HG03097 (cell line): ENCODE results near the gene IFFO2.

Experiments used
- ATAC-seq: cut with Tn5 transposase; IDR thresholded peaks from one replicate; pipeline ENCODE4 v1.9.1; 2021; ENCODE audit not compliant: unreplicated experiment, low FRiP score

Gene IFFO2

GRCh38 chr1:18861082-18861481, 95.4 kb downstream of the IFFO2 start:
- ATAC-seq: no peak

- ATAC-seq: no peak
Observed at GRCh38 chr1:18859560-18859959, 96.9 kb downstream of the IFFO2 start, which contains the start of gene TAS1R2. Gene TAS1R2 (minus strand): TSS chr1:18859660. CDS start chr1:18859660, 0 bp downstream.

GRCh38 chr1:18858070-18858688, 98.3 kb downstream of the IFFO2 start:
- ATAC-seq: no peak

GRCh38 chr1:18856435-18856834, 100.0 kb downstream of the IFFO2 start:
- no peak for ATAC-seq

- no peak for ATAC-seq
Observed at GRCh38 chr1:18855573-18855972, 100.9 kb downstream of the IFFO2 start.

GRCh38 chr1:18854331-18855025, 102.0 kb downstream of the IFFO2 start:
- no peak for ATAC-seq
